Limb (tissue), 2 donors: Measurements from ENCODE around the gene RPTOR.
"Not testable (repeated sequence)": the region's sequence is repeated elsewhere in the genome, so short reads cannot be mapped to it uniquely, and the experiment has no call there.

Experiments
- DNase-seq, 2 donors: peaks; one replicate each; pipeline ENCODE4 v3.0.0-alpha.2; 2016; ENCODE audit errors: extremely low spot score in 2 of 2

The RPTOR gene

DNA sequence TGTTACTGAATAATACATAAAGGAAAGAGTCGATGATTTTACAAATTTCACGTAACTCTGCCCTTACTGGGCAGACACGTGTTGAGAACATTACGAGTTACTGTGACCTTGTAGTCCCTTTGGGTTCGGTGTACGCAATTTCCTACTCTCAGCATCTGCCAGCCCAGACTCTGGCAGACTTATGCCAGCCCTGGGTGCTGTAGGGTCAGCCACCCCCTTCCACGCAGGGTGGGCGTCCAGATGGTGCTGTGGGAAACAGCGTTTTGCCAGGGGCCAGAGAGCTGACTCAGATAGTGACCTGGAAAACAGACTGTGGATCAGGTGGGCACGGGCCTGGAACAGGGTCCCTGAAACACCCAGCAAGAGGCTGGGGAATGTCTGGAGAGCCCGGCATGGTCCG lies 148.9 kb downstream of the RPTOR start:
- DNase-seq, result no peak

DNA sequence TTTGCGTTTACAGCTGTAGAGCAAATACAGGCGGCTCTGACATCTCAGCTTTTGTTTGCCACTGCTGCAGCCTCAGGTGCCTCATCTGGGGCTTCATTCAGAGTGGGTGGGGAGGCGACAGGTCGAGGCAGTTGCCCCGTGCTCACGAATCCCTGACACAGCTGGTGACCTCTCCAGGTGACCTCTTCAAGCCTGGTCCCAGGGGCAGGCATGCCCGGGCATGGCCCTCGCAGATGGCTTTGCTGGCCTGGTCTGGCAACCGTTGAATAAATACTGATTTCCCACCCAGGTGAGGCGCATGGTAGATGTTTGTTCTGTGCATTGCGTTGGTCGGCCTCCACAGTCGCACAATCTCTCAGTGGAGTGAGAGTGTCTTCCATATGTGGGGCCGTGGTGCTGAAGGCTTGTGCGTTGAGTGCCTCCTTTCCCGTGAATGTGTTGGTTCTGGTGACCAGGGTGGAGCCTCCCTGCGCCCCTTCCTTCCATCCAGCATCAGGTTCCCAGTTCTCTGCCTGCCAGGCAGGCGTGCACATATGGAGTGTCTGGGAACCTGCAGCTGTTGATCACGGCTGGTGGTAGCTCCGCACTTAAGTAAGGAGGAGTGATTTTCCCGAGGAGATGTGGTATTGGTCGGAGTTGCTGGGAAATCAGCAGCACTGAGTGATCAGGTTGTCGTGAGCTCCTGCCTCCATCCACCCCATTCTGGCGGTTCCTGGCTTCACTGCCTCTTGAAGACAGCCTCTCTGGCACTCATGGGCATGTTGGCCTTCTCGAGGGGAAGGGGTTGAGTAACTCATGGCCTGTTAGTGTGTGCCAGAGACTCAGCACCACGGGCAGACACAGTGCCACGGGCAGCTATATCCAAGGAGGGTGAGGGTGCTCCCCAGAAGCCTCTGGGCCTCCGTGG lies 149.7 kb downstream of the RPTOR start:
- DNase-seq, result no peak

DNA sequence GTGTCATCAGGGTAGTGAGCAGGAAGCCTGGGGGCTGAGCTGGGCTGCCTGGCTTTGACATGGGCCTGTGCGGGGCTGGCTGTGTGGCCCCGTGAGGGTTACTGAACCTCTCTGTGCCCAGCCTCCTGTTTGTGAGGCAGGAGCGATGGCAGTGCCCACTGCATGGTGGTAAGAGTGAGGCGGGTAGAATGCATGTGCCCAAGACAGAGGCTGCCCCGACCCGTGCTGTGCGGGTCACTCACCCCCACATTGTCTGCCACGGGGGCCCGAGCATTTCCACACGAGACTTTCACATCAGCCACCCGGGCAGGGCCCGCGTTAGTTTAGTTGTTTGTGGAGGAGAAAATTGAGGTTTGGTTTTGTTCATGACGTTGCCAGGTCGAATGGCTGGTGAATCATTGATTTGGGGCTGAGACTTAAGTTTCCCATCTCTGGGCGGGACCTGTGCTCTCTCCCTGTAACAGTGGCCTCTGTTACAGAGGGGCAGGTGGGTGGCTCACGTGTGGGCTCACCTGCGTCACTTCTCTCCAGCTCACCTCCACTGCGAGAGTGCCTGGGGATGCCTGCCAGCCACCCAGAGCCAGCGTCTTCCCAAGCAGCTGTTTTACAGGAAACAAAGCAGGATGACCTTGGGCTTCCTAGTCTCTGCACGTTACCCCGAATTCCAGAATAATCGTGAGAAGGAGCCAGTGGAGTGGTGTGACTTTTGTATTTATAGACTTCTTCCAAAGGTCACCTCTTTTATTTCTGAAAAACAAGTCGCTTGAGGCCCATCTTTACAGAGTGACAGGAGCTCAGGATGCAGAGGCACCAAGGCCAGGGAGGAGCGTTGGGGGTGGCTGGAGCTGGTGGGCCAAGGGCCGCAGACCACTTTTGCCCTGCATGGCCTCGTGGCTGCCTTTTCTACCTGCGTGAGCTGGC lies 150.6 kb downstream of the RPTOR start:
- DNase-seq, result no peak

DNA sequence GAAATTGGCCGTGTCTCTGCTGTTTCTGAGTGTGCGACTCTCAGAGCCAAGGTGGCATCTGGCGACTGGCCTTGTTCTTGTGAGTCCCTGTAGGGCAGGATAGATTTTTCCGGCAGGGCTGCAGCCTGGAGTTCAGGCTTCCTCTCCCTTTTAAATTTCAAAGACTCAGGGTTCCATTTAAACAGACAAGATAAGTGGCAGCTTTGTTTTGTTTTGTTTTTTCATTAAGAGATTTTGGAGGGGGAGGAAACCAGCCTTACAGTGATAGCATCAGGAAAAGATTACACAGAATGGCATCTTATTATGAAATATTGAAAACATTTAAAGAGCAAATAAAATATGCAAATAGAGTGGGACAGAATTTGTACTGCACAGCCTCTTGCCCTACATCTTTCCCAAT lies 151.3 kb downstream of the RPTOR start:
- DNase-seq, result no peak

DNA sequence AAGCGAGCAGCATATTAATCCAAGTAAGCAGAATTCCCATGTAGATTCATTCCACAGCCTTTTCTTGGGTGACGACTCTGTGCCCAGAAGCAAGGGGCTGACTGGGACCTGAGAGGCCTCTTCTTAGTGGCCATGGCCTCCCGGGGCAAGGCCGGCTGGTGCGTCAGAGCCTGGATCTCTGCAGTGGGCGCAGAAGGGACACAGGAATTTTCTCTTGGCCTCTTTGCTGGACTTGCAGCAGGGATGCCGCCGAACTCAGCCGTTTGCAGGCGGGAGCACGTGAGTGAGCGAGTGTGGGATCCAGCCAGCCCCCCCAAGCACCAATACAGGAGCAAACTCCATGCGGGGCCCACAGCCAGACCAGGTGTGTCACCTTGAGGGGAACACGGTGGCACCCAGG lies 151.8 kb downstream of the RPTOR start:
- no peak for DNase-seq

DNA sequence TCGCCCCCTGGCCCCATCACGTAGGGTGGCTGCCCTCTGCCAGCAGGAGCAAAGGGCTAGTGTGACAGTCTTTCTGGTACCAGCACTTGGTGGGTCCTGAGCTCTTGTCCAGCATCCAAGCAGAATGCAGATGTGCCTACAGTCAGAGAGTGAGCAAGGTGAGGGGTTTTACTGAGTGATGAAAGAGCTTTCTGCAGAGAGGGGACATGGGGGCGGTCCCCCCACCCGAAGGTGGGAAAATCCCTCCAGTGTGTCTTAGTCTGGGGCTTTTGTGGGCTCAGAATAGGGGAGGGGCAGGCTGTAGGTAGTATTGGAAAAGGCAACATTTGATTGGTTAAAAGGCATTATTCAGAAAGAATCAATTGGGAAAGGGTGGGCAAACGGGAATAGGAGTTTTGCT lies 152.3 kb downstream of the RPTOR start:
- no peak for DNase-seq

DNA sequence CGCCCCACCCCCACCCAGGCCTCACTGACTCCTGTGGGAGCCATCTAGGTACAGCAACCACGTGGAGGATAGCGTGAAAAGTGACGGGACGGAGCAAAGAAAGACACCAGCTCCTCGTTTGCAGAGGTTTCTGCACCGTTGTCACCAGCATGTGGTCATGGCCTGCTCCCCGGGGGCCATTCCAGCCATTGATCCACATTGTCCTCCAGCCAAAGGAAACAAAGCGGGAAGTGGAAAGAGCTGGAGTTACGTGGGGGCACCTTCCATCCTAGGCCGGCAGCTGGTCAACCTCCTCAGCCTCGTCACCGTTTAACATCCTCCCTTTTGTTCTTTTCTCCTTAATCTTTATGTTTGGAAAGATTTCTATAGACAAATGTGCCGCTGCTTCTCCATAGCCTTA lies 153.7 kb downstream of the RPTOR start:
- DNase-seq, result no peak

DNA sequence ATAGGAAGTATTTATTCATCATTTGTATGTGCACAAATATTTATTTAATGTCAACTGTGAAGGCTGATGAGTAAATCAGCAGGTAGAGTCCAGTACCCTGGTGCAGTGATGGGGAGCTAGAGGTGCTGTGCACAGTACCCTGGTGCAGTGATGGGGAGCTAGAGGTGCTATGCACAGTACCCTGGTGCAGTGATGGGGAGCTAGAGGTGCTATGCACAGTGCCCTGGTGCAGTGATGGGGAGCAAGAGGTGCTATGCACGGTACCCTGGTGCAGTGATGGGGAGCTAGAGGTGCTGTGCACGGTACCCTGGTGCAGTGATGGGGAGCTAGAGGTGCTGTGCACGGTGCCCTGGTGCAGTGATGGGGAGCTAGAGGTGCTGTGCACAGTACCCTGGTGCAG lies 154.6 kb downstream of the RPTOR start:
- not testable (repeated sequence) for DNase-seq

DNA sequence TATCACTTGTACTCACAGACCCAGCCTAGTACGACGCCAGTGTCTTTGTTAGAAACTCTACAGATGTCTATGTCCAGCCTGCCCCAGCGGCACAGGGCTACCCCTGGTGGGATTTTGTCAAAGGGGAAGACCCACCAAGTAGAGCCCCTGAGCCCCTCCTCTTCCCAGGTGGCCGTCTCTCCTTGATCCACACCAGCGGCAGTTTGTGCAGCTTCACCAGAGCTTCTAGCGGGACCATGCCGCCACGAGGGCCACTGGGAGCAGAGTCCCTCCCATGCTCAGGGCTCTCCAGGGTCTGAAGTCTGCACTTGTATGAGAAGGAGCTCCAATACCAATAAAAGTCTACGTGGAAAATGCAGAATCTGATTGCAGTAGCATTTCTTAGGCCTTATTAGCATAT lies 157.1 kb downstream of the RPTOR start:
- DNase-seq, result no peak

DNA sequence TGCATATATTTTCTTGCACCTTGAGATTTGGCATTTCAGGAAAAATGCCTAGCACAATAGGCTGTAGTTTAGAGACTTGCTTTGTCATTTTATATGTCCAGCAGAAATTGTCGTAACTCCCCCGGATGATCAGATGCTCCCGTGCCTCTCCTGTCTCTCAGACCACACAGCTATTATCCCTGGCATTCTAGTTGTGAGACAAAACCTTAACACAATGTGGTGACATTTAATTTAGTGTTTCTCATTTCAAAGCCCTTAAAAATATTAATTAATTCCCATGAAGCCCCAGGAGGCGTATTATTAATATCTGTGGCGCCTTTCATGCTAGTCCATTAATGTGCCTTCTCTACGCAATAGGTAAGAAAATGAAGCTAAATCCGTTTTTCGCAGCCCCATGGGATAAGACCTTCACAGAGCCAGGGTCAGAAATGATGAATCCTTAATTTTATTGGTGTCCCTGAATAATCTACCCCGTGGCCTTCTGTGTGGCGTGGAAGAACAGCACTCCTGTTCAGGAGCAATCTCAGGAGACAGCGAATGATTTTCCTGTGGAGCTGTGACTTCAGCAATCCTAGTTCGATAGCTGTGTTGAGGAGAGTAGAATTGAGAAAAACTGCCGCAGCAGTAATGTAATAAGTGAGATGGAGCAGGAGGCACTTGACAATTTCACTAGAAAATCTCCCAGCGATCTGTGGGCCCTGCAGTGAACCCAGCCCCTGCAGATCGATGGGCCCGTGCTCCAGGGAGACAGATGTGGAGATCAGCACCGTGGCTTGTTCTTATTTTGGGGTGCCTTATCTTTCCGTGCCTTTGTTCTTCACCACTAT lies 157.9 kb downstream of the RPTOR start:
- DNase-seq, result no peak

DNA sequence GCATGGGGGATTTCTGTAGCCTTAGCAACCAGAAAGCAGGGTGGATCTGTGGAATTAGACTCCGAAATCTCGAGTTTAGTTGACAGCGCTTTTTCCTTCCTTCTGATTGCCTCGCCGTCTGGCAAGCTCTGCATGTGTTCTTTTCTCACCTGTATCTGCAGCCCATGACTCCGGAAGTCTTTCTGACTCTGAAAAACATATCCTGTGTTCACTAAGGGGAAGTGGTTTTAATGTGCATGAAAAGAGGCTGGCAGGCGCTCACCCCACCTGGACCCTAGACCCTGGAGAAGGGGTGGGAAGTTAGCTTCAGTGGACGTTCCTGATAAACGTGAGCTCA lies 158.5 kb downstream of the RPTOR start:
- no peak for DNase-seq

DNA sequence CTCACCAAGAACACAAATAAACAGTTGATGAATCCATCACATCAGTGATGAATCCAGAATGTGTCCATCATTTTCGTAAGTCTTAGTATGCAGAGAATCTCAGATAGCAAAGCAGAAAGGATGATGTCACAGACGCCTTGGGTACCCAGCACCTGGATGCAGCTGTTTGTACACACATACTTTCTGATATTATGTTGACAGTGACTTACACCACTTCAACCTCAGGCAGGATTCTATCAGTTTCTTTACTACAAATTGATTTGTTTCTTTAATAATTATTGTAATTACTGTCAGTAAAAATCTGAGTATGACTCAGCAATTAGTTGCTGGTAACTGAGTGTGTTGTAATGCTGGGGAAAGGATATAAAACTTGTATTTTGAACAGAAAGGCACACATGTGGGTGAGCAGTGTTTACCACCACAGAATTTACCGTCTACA lies 159.8 kb downstream of the RPTOR start:
- no peak for DNase-seq

DNA sequence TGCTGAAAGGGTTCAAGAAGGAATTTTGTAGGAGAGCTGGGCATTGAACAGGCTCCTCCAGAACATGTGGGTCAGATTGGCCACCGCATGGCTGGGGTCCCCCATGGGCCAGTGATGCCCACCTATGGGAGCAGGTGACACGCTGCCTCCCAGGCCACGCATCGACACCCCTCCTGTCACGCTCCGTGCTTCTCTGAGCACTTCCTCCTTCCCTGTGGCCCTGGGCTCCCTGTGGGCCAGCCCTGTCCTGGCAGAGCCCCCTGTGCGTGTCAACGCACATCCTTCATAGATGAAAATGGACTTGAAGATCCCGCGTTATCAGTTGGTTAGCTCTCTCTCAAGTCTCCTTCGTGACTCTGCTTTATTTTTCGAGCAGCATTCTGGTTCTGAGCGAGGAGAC lies 160.3 kb downstream of the RPTOR start:
- no peak for DNase-seq

DNA sequence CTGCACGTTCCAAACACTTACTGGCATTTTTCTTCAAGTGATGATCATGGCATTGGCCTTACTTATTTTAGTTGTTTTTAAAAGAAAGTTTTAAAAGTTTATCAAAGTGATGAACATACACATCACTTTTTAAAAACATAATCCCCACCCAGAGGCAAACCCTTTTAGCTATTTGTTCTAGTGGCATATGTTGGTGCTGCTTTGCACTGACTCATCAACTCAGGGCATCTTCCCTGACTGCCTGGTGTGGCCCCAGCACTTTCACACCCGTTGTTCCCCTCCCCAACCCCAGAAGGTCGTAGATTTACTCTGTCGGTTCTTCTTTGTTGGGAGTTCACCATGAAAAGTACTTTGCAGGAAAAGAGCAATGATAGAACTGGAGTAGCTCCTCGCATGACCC lies 161.3 kb downstream of the RPTOR start:
- no peak for DNase-seq

DNA sequence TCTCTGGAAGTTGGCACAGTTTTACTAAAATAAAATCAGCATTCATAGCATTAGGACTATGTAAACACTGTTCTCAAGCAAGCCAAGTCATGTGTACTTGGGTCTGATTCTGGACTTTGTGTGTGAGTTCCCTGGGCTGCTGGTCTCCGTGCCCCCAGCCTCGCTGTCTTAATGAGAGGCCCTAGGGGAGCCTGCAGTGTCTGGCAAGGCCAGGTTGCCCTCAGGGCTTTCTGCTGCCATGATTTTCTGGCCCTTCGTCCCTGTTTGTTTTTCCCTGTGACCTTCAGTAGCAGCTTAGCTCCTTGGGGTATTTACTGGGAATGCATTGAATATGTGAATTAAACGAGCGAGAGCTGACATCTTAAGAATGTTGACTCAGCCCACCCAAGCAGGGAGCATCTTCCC lies 161.8 kb downstream of the RPTOR start:
- DNase-seq, result no peak

DNA sequence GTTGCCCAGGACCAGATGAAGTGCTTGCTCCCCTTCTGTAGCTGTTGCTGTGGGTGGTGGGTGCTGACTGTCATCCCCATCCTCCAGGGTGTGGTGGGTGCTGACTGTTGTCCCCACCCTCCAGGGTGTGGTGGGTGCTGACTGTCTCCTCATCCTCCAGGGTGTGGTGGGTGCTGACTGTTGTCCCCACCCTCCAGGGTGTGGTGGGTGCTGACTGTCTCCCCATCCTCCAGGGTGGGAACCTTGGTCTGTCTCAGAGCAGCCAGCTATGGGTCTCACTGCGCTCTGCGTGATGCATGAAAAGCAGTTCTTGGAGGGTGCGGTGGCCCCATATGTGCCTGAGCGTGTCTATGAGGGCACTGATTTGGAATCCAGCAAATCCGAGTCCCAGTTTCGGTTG lies 163.8 kb downstream of the RPTOR start:
- DNase-seq, result no peak

DNA sequence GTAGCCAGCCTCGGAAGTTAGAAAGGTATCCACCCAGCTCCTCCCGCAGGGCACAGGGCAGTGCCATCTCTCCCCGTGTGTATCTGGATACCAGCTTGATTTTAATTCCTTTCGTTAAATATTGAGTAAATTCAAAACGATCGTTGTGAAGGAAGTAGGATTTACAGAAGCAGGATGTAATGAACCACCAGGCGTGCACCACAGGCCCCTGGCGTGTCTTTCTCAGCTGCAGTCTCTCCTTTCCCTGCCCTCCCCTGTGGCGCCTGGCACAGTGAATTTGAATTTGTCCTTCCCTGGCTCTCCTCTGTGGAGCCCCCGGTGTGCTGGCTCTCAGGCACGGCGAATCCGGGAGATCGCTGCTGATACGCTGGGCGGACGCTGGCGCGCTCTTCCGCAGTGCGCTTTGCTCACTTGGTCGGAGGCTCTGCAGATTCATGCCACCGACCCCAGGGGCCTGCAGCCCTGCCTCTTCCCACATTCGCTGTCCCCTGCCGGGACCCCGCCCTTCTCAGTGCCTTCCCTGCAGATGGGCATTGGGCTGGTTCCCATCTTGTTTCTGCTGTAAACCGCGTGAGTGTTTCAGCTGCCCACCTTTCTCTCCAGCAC lies 164.6 kb downstream of the RPTOR start:
- no peak for DNase-seq

DNA sequence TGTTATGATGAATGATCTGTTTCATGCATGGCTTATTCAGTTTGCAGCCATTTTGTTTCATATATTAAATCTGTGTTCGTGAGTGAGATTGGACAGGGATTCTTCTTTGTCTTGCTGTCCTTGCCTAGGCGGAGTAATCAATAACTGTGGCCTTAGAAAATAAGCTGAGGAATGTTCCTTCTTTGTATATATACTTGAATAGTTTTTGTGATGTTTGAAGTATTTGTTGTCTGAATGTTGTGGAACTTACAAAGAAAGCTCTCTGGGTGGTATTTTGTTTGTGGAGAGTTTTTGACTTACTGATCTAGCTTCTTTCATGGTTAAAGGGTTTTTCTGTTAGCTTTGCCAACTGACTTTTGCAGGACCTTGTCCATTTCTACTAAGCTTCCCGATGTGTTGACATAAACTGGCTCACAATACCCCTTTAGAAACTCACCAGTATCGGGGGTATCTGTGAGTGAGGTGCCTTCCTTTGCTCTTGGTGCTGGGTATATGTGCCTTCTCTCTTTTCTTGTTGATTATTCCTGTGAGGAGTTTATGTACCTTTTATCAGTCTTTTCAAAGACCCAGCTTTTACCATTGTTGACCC lies 166.2 kb downstream of the RPTOR start:
- DNase-seq, result no peak

DNA sequence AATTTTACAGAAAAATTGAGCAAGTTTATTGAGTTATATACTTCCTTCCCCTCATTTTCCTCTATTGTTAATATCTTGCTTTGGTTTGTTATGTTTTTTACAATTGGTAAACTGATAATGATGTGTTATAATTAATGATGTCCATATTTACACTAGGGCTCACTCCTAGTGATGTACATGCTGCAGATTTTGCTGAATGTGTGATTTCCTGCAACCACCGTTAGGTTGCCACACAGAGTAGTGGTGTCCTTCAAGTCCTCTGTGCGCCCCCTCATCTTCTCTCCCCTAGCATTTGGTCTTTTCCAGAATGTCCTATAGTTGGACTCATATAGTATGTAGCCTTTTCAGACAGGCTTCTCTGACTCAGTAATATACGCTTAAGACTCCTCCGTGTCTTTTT lies 167.5 kb downstream of the RPTOR start:
- DNase-seq, result no peak

DNA sequence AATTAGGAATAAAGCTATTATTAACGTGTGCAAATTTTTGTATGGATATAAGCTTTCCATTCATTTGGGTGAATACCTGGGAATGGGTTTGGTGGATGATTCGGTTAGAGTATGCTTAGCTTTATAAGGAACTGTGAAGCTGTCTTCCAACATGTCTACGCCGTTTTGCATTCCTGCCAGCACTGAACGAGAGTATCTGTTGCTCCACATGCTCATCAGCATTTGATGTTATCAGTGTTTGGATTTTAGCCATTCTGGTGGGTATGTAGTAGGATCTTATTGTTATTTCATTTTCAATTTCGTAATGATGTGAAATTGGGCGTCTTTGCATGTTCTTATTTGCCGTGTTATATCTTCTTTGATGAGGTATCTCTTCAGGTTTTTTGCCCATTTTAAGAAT lies 168.0 kb downstream of the RPTOR start:
- no peak for DNase-seq
